ENCODE results near the gene DPP6. TPM values are rescaled to one million over a fixed set of nuclear protein-coding genes. Genes with fewer than 3 reads are reported as not detected.

Gene DPP6
- total and polyA plus RNA-seq, 2 of the 8 experiments (the other 6 are each of a cell fraction or from before 2014, with no cell fraction given) = 4.7 to 6.8 TPM

DNA sequence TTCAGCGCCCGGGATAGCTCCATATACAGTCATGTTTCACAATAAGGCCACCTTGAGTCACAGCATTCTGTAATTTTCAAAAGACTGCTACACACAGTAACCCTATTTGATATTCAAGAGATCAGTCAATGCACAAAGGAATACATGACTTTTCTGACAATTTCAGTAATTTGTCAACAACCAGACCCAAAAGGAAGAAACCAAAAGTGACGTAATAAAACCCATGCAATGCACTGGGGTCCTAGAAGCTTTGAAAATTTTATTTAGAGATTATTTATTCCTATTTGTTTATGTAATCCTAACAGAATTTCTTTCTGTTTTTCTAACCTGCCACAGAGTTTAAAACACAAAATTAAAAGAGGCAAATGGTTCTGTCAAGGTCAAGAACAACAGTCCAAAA is 421.2 kb downstream of the DPP6 start (continued):
- no peak for TF ChIP-seq SRF (IDR thresholded peaks at IDR 0.05; ENCODE audit: low read depth, low read length)
- TF ChIP-seq YY1 (IDR thresholded peaks at IDR 0.05; ENCODE audit: low read depth, low read length) = no peak
- no peak for TF ChIP-seq CTBP2 (IDR thresholded peaks at IDR 0.05; ENCODE audit: borderline replicate concordance, insufficient read depth, insufficient read length, low read length)
- TF ChIP-seq KDM4A (IDR thresholded peaks at IDR 0.05; ENCODE audit: low read depth, low read length, severe bottlenecking) = no peak
